ENCODE results near the gene PRRC2C.

DNA sequence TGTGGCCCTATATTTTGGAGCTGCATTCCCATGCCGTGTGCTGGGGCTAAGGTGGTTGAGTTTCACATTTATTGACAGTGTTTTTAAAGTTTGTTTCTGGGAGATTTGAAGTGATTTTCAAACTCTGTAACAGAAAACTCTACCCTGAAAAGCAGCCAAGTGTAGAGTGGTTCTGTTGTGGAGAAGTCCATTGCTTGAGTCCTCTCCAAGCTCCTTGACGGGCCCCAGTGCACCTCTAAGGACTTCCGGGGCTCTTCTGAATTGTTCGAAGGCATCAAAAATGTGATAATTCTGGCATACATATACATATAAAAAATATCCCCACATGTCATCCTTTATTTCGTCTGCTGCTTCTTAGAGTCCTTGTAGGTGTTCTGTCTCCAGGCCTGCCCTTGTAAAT is 141.7 kb downstream of the PRRC2C start:
- TF ChIP-seq, protein P1, sequence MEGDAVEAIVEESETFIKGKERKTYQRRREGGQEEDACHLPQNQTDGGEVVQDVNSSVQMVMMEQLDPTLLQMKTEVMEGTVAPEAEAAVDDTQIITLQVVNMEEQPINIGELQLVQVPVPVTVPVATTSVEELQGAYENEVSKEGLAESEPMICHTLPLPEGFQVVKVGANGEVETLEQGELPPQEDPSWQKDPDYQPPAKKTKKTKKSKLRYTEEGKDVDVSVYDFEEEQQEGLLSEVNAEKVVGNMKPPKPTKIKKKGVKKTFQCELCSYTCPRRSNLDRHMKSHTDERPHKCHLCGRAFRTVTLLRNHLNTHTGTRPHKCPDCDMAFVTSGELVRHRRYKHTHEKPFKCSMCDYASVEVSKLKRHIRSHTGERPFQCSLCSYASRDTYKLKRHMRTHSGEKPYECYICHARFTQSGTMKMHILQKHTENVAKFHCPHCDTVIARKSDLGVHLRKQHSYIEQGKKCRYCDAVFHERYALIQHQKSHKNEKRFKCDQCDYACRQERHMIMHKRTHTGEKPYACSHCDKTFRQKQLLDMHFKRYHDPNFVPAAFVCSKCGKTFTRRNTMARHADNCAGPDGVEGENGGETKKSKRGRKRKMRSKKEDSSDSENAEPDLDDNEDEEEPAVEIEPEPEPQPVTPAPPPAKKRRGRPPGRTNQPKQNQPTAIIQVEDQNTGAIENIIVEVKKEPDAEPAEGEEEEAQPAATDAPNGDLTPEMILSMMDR (IDR thresholded peaks at IDR 0.05; ENCODE audit: poor library complexity, severe bottlenecking), result no peak
- TF ChIP-seq EP300 (conservative IDR thresholded peaks at IDR 0.05; ENCODE audit: poor library complexity, severe bottlenecking), result no peak
- TF ChIP-seq POLR2AphosphoS5 (IDR thresholded peaks at IDR 0.05), result no peak
- TF ChIP-seq, protein P2, sequence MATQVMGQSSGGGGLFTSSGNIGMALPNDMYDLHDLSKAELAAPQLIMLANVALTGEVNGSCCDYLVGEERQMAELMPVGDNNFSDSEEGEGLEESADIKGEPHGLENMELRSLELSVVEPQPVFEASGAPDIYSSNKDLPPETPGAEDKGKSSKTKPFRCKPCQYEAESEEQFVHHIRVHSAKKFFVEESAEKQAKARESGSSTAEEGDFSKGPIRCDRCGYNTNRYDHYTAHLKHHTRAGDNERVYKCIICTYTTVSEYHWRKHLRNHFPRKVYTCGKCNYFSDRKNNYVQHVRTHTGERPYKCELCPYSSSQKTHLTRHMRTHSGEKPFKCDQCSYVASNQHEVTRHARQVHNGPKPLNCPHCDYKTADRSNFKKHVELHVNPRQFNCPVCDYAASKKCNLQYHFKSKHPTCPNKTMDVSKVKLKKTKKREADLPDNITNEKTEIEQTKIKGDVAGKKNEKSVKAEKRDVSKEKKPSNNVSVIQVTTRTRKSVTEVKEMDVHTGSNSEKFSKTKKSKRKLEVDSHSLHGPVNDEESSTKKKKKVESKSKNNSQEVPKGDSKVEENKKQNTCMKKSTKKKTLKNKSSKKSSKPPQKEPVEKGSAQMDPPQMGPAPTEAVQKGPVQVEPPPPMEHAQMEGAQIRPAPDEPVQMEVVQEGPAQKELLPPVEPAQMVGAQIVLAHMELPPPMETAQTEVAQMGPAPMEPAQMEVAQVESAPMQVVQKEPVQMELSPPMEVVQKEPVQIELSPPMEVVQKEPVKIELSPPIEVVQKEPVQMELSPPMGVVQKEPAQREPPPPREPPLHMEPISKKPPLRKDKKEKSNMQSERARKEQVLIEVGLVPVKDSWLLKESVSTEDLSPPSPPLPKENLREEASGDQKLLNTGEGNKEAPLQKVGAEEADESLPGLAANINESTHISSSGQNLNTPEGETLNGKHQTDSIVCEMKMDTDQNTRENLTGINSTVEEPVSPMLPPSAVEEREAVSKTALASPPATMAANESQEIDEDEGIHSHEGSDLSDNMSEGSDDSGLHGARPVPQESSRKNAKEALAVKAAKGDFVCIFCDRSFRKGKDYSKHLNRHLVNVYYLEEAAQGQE (IDR thresholded peaks at IDR 0.05; ENCODE audit: borderline replicate concordance), result no peak
- TF ChIP-seq SMC3 (conservative IDR thresholded peaks at IDR 0.05; ENCODE audit: poor library complexity), result no peak
- TF ChIP-seq EZH2 (IDR thresholded peaks at IDR 0.05; ENCODE audit: borderline replicate concordance, insufficient read depth, low read length, poor library complexity, severe bottlenecking), result no peak
- TF ChIP-seq TAF1 (IDR thresholded peaks at IDR 0.05; ENCODE audit: low read depth), result no peak
- TF ChIP-seq RAD21 (conservative IDR thresholded peaks at IDR 0.05), result no peak
- TF ChIP-seq MXI1 (conservative IDR thresholded peaks at IDR 0.05; ENCODE audit: poor library complexity, severe bottlenecking), result no peak
